ENCODE measurements around the gene ZNF74. TPM values are rescaled to one million over a fixed set of nuclear protein-coding genes. Genes with fewer than 3 reads are reported as not detected.

ZNF74 gene
- total and polyA plus RNA-seq, 10 of the 15 experiments (the other 5 are each of a cell fraction or from before 2014, with no cell fraction given) = 0.37 to 9.3 (median 5.1) TPM

- 34% methylated on average over 39 of the region's 95 CpGs for whole genome bisulfite sequencing (ENCODE audit: insufficient coverage, insufficient replicate concordance, low lambda C conversion rate, missing lambda C conversion rate)
- Histone ChIP-seq H3K9ac (ENCODE audit: control insufficient read depth, insufficient read depth, low read length) (no peak within 1 kb of the TSS), H3K27ac (ENCODE audit: control insufficient read depth, insufficient read depth) (no peak within 1 kb of the TSS), H3K4me2 (ENCODE audit: control insufficient read depth, insufficient read depth) (peak within 1 kb of the TSS; percentile 17; the same call in 1 of the 2 replicates), H2AFZ (ENCODE audit: control insufficient read depth, low read depth, low read length) (no peak within 1 kb of the TSS), H4K20me1 (ENCODE audit: control insufficient read depth, insufficient read depth) (no peaks in the 10 kb centered on the region), H3K27me3 (replicated peaks in 1 of 2; ENCODE audit: control insufficient read depth in 2 of 2, insufficient read depth in 2 of 2, low read length in 1 of 2) (peaks cover 8 to 14% of the 10 kb centered on the region in 2 experiments; a peak in 3 of 4 replicates), H3K9me3 (replicated peaks; ENCODE audit: control insufficient read depth, insufficient read depth, low read length) (no peaks in the 10 kb centered on the region), H3K36me3 (ENCODE audit: control insufficient read depth in 2 of 2, insufficient read depth in 2 of 2, low read length in 1 of 2) (no peaks in the 10 kb centered on the region), H3K4me1 (ENCODE audit: control insufficient read depth, insufficient read depth, low read length) (no peaks in the 10 kb centered on the region), H3K79me2 (ENCODE audit: control insufficient read depth, insufficient read depth, low read length) (no peaks in the 10 kb centered on the region), H3K4me3 (no peak within 1 kb of the TSS)
- in situ Hi-C loops (cut with MboI) = no loop called here
- RAD21 ChIA-PET (ENCODE audit: unreplicated experiment) = no interaction called here
- FAIRE-seq (no peak), ATAC-seq (no peak), DNase-seq (ENCODE audit: low read depth, low spot score) (no peak)
- BruUV-seq (replicated peaks) = no TSS peak
- intact Hi-C loops (cut with micrococcal nuclease; ENCODE audit: unreplicated experiment) = no loop called here
- SMC1A ChIA-PET (ENCODE audit: uncharacterized antibody, unreplicated experiment) = no interaction called here
- POLR2A ChIA-PET = no interaction called here
- TF ChIP-seq SUZ12 (IDR thresholded peaks at IDR 0.05; ENCODE audit: unreplicated experiment) (peak; percentile 47), BRCA1 (IDR thresholded peaks at IDR 0.05; ENCODE audit: low read depth, low read length) (no peak)
- CTCF ChIA-PET = no interaction called here
Measured at GRCh38 chr22:20437613-20438426, 43.9 kb downstream of the ZNF74 start, which contains the start of gene SCARF2. Gene SCARF2, minus strand, starts transcription at chr22:20437825. Its CDS starts 71 bp downstream, at chr22:20437754.

- SMC1A ChIA-PET (ENCODE audit: uncharacterized antibody, unreplicated experiment) = no interaction called here
- RAD21 ChIA-PET (ENCODE audit: unreplicated experiment) = no interaction called here
- DNase-seq (ENCODE audit: low read depth, low spot score) = no peak
- Histone ChIP-seq H3K36me3 (ENCODE audit: control insufficient read depth in 2 of 2, insufficient read depth in 2 of 2, low read length in 1 of 2) (no peaks in the 10 kb centered on the region), H3K9me3 (replicated peaks; ENCODE audit: control insufficient read depth, insufficient read depth, low read length) (no peaks in the 10 kb centered on the region), H3K27ac (ENCODE audit: control insufficient read depth, insufficient read depth) (no peak overlapping the region), H3K4me2 (ENCODE audit: control insufficient read depth, insufficient read depth) (no peak overlapping the region), H3K79me2 (ENCODE audit: control insufficient read depth, insufficient read depth, low read length) (no peaks in the 10 kb centered on the region), H3K27me3 (replicated peaks in 1 of 2; ENCODE audit: control insufficient read depth in 2 of 2, insufficient read depth in 2 of 2, low read length in 1 of 2) (peaks cover 8 to 14% of the 10 kb centered on the region in 2 experiments; a peak in 3 of 4 replicates), H3K9ac (ENCODE audit: control insufficient read depth, insufficient read depth, low read length) (no peak overlapping the region), H3K4me1 (ENCODE audit: control insufficient read depth, insufficient read depth, low read length) (no peaks in the 10 kb centered on the region), H2AFZ (ENCODE audit: control insufficient read depth, low read depth, low read length) (no peak overlapping the region), H3K4me3 (no peak overlapping the region), H4K20me1 (ENCODE audit: control insufficient read depth, insufficient read depth) (no peaks in the 10 kb centered on the region)
- no peak for FAIRE-seq
- CTCF ChIA-PET = no interaction called here
- no TSS peak for BruUV-seq (replicated peaks)
- TF ChIP-seq CHD1 (IDR thresholded peaks at IDR 0.05; ENCODE audit: low read depth, low read length) (no peak), IKZF2 (IDR thresholded peaks at IDR 0.05) (no peak), SMAD1 (IDR thresholded peaks at IDR 0.05; ENCODE audit: low read depth, partially characterized antibody) (no peak), CBX3 (IDR thresholded peaks at IDR 0.05; ENCODE audit: borderline replicate concordance, low read depth) (no peak), TARDBP (IDR thresholded peaks at IDR 0.05; ENCODE audit: borderline replicate concordance) (no peak), SMAD5 (IDR thresholded peaks at IDR 0.05; ENCODE audit: low read depth) (no peak)
- TF ChIP-seq, protein P1, sequence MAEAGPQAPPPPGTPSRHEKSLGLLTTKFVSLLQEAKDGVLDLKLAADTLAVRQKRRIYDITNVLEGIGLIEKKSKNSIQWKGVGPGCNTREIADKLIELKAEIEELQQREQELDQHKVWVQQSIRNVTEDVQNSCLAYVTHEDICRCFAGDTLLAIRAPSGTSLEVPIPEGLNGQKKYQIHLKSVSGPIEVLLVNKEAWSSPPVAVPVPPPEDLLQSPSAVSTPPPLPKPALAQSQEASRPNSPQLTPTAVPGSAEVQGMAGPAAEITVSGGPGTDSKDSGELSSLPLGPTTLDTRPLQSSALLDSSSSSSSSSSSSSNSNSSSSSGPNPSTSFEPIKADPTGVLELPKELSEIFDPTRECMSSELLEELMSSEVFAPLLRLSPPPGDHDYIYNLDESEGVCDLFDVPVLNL (IDR thresholded peaks at IDR 0.05; ENCODE audit: low read depth, low read length) = no peak
- TF ChIP-seq, protein P2, sequence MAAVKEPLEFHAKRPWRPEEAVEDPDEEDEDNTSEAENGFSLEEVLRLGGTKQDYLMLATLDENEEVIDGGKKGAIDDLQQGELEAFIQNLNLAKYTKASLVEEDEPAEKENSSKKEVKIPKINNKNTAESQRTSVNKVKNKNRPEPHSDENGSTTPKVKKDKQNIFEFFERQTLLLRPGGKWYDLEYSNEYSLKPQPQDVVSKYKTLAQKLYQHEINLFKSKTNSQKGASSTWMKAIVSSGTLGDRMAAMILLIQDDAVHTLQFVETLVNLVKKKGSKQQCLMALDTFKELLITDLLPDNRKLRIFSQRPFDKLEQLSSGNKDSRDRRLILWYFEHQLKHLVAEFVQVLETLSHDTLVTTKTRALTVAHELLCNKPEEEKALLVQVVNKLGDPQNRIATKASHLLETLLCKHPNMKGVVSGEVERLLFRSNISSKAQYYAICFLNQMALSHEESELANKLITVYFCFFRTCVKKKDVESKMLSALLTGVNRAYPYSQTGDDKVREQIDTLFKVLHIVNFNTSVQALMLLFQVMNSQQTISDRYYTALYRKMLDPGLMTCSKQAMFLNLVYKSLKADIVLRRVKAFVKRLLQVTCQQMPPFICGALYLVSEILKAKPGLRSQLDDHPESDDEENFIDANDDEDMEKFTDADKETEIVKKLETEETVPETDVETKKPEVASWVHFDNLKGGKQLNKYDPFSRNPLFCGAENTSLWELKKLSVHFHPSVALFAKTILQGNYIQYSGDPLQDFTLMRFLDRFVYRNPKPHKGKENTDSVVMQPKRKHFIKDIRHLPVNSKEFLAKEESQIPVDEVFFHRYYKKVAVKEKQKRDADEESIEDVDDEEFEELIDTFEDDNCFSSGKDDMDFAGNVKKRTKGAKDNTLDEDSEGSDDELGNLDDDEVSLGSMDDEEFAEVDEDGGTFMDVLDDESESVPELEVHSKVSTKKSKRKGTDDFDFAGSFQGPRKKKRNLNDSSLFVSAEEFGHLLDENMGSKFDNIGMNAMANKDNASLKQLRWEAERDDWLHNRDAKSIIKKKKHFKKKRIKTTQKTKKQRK (IDR thresholded peaks at IDR 0.05; ENCODE audit: low read depth, low read length) = no peak
- intact Hi-C loops (cut with micrococcal nuclease; ENCODE audit: unreplicated experiment) (no loop called here), in situ Hi-C loops (cut with MboI) (no loop called here)
- ATAC-seq = no peak
- WGBS (ENCODE audit: insufficient coverage, insufficient replicate concordance, low lambda C conversion rate, missing lambda C conversion rate) = 33% methylated on average over 6 of the region's 6 CpGs
- POLR2A ChIA-PET = no interaction called here
Measured at GRCh38 chr22:20438427-20438677, 44.4 kb downstream of the ZNF74 start.
